HepG2 (cell line): ENCODE results near the gene FITM1. TPM values are rescaled to one million over a fixed set of nuclear protein-coding genes. Genes with fewer than 3 reads are reported as not detected.

Experiments used
- ARID5B ChIP-seq: IDR thresholded peaks from 2 replicates; pipeline ENCODE4 v1.4.0; 2020; ENCODE audit warnings: mild to moderate bottlenecking, missing genetic modification reagents
- EHMT2 ChIP-seq: fragments of 200-600 bp; sonication (generic); IDR thresholded peaks from 2 replicates; pipeline ENCODE4 v1.7.0; 2017; ENCODE audit warnings: antibody characterized with exemption, low read depth, low read length, borderline replicate concordance
- HMG20A ChIP-seq: IDR thresholded peaks from 2 replicates; pipeline ENCODE4 v1.6.1; 2016; ENCODE audit warnings: borderline replicate concordance
- MBD4 ChIP-seq: IDR thresholded peaks from 2 replicates; pipeline ENCODE4 v1.6.1; 2012; ENCODE audit warnings: low read length, inconsistent platforms, borderline replicate concordance
- NCOA5 ChIP-seq: sonication (generic); formaldehyde crosslinking; IDR thresholded peaks from 2 replicates; pipeline ENCODE4 v1.4.0; 2020; ENCODE audit warnings: missing genetic modification reagents
- SMAD1 ChIP-seq: sonication (generic); formaldehyde crosslinking; IDR thresholded peaks from 2 replicates; pipeline ENCODE4 v1.4.0; 2020; ENCODE audit warnings: missing genetic modification reagents, low read depth, mild to moderate bottlenecking, borderline replicate concordance
- ZFY ChIP-seq: sonication (generic); formaldehyde crosslinking; IDR thresholded peaks from 2 replicates; pipeline ENCODE4 v1.4.0; 2020; ENCODE audit warnings: missing genetic modification reagents
- ZNF296 ChIP-seq: sonication (generic); formaldehyde crosslinking; conservative IDR thresholded peaks from 2 replicates; pipeline ENCODE4 v1.5.0; 2020; ENCODE audit warnings: mild to moderate bottlenecking, missing genetic modification reagents
- ZNF318 ChIP-seq: sonication (generic); formaldehyde crosslinking; IDR thresholded peaks from 2 replicates; pipeline ENCODE4 v1.4.0; 2020; ENCODE audit warnings: mild to moderate bottlenecking, missing genetic modification reagents
- ZNF530 ChIP-seq: sonication (generic); formaldehyde crosslinking; IDR thresholded peaks from 2 replicates; pipeline ENCODE4 v1.5.0; 2020; ENCODE audit warnings: low read depth, mild to moderate bottlenecking, missing genetic modification reagents
- ZNF570 ChIP-seq: sonication (generic); formaldehyde crosslinking; IDR thresholded peaks from 2 replicates; pipeline ENCODE4 v1.4.0; 2020; ENCODE audit warnings: mild to moderate bottlenecking, missing genetic modification reagents, borderline replicate concordance
- ZNF75D ChIP-seq: sonication (generic); formaldehyde crosslinking; IDR thresholded peaks from 2 replicates; pipeline ENCODE4 v1.8.1; 2023; ENCODE audit warnings: missing genetic modification reagents, mild to moderate bottlenecking, borderline replicate concordance
- polyA plus RNA-seq, 8 experiments: library from polyadenylated mRNA; depleted of rRNA in 3 of 8; stranded (reverse) in 7 of 8; unstranded in 1 of 8; fragments of >200 nt; fragmentation: Illumina TruSeq in 4 of 8; extraction: Trizol in 4 of 8; gene quantifications; 2 replicates each; pipeline versions ENCODE4 v1.2.1 to v1.2.3, GENCODE V29; 2011 to 2016; ENCODE audit warnings: low read depth in 4 of 8, missing spikeins in 1 of 8, mixed read lengths in 1 of 8; ENCODE audit not compliant: insufficient read depth in 1 of 8
- total RNA-seq, 5 experiments: library from RNA; depleted of rRNA; stranded (reverse); fragments of >200 nt; fragmentation: Illumina TruSeq; extraction: Trizol; gene quantifications; 2 replicates each; pipeline ENCODE4 v1.2.3, GENCODE V29; 2016; ENCODE audit warnings: low read depth in 1 of 5

Gene FITM1
- total and polyA plus RNA-seq, 2 of the 13 experiments (the other 11 are each of a cell fraction or from before 2014, with no cell fraction given): 2.7 to 5.8 TPM

DNA sequence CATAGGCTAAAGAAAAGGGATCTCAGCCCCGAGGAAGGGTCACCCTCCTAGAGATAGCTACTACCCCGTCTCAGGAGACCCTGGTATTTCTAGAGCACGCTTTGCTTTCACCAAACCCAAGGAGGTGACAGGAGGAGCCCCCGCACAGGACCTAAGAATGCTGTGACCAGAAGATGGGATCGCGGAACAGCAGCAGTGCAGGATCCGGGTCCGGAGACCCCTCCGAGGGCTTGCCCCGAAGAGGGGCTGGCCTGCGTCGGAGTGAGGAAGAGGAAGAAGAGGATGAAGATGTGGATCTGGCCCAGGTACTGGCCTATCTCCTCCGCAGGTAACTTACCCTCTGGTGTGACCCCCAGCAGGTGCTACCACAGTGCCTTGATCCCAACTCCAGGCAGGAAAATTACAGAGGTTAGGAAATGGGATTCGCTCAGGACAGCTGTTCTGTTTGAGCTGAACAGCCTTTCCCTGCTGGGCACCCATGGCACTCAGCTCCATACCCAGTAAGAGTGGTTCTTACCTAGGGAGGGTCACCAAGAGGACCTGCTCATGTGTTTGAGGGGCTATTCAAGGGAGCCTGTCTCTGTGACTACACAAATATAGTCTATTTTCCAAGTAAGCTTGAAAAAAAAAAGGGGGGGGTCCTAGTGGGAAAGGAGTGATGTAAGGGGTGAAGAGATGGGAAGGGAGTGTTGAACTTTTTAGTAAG is 14.9 kb upstream of the FITM1 start (continued):
- TF ChIP-seq ZNF570 (CRISPR knock-in tag) (no peak), ZFY (CRISPR knock-in tag) (no peak), ZNF75D (CRISPR knock-in tag) (no peak), NCOA5 (peak; percentile 34; the same call in 1 of the 2 replicates), ZNF296 (no peak), ZNF530 (CRISPR knock-in tag) (no peak), SMAD1 (no peak), ZNF318 (CRISPR knock-in tag) (peak; percentile 36; the same call in 1 of the 2 replicates), HMG20A (CRISPR knock-in tag) (no peak), ARID5B (no peak), MBD4 (no peak), EHMT2 (no peak)
